Panc1 (cell line): ENCODE results near the gene ATP10A. TPM values are rescaled to one million over a fixed set of nuclear protein-coding genes. Genes with fewer than 3 reads are reported as not detected.

Experiments
- ATAC-seq: fragments of 200-7000 bp; cut with Tn5 transposase; 2 replicates; pipeline ENCODE4 v1.9.1; 2020; ENCODE audit warnings: mild to moderate bottlenecking, moderate library complexity
- BruUV-seq: library from RNA; stranded (reverse); fragments of 400-500 nt; replicated peaks from 2 replicates; lab custom pipeline; 2021; lab: Mats Ljungman, UMichigan
- CTCF ChIA-PET: fragments of 300-600 bp; sonication (Branson Sonifier 250); formaldehyde crosslinking; loops from one replicate; lab custom pipeline; 2022; ENCODE audit warnings: antibody characterized with exemption; lab: Charles Lee
- POLR2A ChIA-PET: fragments of 300-600 bp; sonication (Branson Sonifier 250); formaldehyde crosslinking; loops from one replicate; lab custom pipeline; 2022; ENCODE audit warnings: antibody characterized with exemption; lab: Charles Lee
- DNase-seq: peaks from one replicate; pipeline ENCODE4 v3.0.0-alpha.2; 2010; ENCODE audit warnings: low read depth, low spot score
- H3K27ac ChIP-seq: 2 replicates; pipeline ENCODE4 v1.5.1; 2011; ENCODE audit warnings: mild to moderate bottlenecking, low read length, inconsistent platforms
- H3K27me3 ChIP-seq: fragments of 200-500 bp; sonication (Bioruptor generic); 2 replicates; pipeline ENCODE4 v1.6.0; 2014; ENCODE audit warnings: low read length, inconsistent platforms; ENCODE audit not compliant: control insufficient read depth, insufficient read depth
- H3K36me3 ChIP-seq: fragments of 200-500 bp; sonication (Bioruptor generic); 2 replicates; pipeline ENCODE4 v1.5.1; 2014; ENCODE audit warnings: inconsistent platforms, mild to moderate bottlenecking, low read length, moderate library complexity; ENCODE audit not compliant: control insufficient read depth, insufficient read depth
- H3K4me1 ChIP-seq: 2 replicates; pipeline ENCODE4 v1.5.1; 2011; ENCODE audit warnings: inconsistent platforms, mild to moderate bottlenecking, low read length, moderate library complexity; ENCODE audit not compliant: control insufficient read depth, insufficient read depth
- H3K4me3 ChIP-seq, 2 experiments: 2 replicates each; pipeline ENCODE4 v1.5.1; 2011 to 2012; ENCODE audit warnings: low read depth in 2 of 2, low read length in 2 of 2, mild to moderate bottlenecking in 2 of 2, inconsistent platforms in 1 of 2, moderate library complexity in 1 of 2
- H3K9me3 ChIP-seq: fragments of 200-500 bp; sonication (Bioruptor generic); 2 replicates; pipeline ENCODE4 v1.5.1; 2014; ENCODE audit warnings: low read depth, mild to moderate bottlenecking, inconsistent platforms, low read length, moderate library complexity; ENCODE audit not compliant: control insufficient read depth, insufficient read depth
- POLR2AphosphoS5 ChIP-seq: IDR thresholded peaks from 2 replicates; pipeline ENCODE4 v1.6.1; 2012; ENCODE audit warnings: mild to moderate bottlenecking, low read depth, low read length, moderate library complexity
- SIN3A ChIP-seq: IDR thresholded peaks from 2 replicates; pipeline ENCODE4 v1.6.1; 2012; ENCODE audit warnings: low read depth, mild to moderate bottlenecking, low read length, moderate library complexity, borderline replicate concordance; ENCODE audit not compliant: insufficient read depth
- TCF7L2 ChIP-seq: IDR thresholded peaks from 2 replicates; pipeline ENCODE4 v1.6.1; 2011; ENCODE audit warnings: mild to moderate bottlenecking, low read depth, low read length, inconsistent platforms
- in situ Hi-C: cut with HindIII; loops from 2 replicates; pipeline ENCODE4 v1.10.0; 2016; ENCODE audit warnings: low sequenced_read_pairs, low pct_unique_long_range_greater_than_20kb
- intact Hi-C: fragments of 100-400 bp; cut with micrococcal nuclease; formaldehyde crosslinking; loops from one replicate; pipeline ENCODE4 v1.10.0; 2022; ENCODE audit not compliant: unreplicated experiment
- total RNA-seq: library from RNA; stranded (reverse); gene quantifications from one replicate; pipeline ENCODE4 v1.2.1, GENCODE V29; 2021; ENCODE audit not compliant: unreplicated experiment
- TF ChIP-seq, protein P1 (sequence below), 2 experiments: IDR thresholded peaks; 2 replicates each; pipeline ENCODE4 v1.6.1; 2011 to 2012; ENCODE audit warnings: low read depth in 2 of 2, control low read depth in 1 of 2, low read length in 1 of 2, mild to moderate bottlenecking in 1 of 2, moderate library complexity in 1 of 2; ENCODE audit not compliant: insufficient read depth in 1 of 2
- TF ChIP-seq, protein P2 (sequence below): fragments of 450-650 bp; IDR thresholded peaks from 2 replicates; pipeline ENCODE4 v1.5.1; 2017; ENCODE audit warnings: mild to moderate bottlenecking

The ATP10A gene
- total RNA-seq, 1 experiment from 2014 or later, result 0.31 TPM

DNA sequence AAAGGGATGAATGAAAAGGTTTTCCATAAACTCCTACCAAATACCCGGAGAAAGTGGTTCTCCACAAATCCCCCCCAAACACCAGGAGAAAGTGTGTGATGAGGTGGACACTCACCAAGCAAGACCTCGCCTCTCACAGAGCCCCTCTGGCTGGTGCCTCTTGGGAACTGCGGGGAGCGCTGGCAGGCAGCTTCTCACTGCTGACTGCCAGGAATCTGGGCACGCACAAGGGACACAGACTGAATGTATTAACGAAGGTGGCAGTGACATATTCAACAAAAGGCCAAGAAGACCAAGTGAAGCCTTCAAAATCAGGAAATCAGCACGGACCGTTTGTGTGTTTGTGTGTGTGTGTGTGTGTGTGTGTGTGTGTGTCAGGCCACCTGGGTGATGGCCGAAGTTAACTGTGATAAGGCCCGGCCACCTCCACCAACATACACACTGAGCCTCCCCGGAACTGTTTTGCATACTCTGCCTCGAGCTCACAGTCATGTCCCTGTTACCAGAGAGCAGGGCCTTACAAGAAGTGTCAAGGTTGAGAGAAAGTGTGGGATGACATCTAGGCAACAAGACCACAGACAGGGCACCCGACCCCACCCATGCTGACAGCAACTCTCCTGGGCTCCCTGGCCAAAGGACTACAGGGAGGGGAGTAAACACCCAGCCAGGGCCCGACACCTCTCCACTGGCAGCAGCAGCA is 18.0 kb downstream of the ATP10A start:
- no peak overlapping the region for H3K27ac ChIP-seq
- no peaks in the 10 kb centered on the region for H3K36me3 ChIP-seq
- in situ Hi-C loops, result no loop called here
- no TSS peak for BruUV-seq
- TF ChIP-seq SIN3A, result no peak
- TF ChIP-seq, protein P1, sequence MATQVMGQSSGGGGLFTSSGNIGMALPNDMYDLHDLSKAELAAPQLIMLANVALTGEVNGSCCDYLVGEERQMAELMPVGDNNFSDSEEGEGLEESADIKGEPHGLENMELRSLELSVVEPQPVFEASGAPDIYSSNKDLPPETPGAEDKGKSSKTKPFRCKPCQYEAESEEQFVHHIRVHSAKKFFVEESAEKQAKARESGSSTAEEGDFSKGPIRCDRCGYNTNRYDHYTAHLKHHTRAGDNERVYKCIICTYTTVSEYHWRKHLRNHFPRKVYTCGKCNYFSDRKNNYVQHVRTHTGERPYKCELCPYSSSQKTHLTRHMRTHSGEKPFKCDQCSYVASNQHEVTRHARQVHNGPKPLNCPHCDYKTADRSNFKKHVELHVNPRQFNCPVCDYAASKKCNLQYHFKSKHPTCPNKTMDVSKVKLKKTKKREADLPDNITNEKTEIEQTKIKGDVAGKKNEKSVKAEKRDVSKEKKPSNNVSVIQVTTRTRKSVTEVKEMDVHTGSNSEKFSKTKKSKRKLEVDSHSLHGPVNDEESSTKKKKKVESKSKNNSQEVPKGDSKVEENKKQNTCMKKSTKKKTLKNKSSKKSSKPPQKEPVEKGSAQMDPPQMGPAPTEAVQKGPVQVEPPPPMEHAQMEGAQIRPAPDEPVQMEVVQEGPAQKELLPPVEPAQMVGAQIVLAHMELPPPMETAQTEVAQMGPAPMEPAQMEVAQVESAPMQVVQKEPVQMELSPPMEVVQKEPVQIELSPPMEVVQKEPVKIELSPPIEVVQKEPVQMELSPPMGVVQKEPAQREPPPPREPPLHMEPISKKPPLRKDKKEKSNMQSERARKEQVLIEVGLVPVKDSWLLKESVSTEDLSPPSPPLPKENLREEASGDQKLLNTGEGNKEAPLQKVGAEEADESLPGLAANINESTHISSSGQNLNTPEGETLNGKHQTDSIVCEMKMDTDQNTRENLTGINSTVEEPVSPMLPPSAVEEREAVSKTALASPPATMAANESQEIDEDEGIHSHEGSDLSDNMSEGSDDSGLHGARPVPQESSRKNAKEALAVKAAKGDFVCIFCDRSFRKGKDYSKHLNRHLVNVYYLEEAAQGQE (IDR thresholded peaks at IDR 0.05; ENCODE audit: insufficient read depth in 1 of 2, low read depth in 2 of 2, low read length in 1 of 2), result no peak
- TF ChIP-seq, protein P2, sequence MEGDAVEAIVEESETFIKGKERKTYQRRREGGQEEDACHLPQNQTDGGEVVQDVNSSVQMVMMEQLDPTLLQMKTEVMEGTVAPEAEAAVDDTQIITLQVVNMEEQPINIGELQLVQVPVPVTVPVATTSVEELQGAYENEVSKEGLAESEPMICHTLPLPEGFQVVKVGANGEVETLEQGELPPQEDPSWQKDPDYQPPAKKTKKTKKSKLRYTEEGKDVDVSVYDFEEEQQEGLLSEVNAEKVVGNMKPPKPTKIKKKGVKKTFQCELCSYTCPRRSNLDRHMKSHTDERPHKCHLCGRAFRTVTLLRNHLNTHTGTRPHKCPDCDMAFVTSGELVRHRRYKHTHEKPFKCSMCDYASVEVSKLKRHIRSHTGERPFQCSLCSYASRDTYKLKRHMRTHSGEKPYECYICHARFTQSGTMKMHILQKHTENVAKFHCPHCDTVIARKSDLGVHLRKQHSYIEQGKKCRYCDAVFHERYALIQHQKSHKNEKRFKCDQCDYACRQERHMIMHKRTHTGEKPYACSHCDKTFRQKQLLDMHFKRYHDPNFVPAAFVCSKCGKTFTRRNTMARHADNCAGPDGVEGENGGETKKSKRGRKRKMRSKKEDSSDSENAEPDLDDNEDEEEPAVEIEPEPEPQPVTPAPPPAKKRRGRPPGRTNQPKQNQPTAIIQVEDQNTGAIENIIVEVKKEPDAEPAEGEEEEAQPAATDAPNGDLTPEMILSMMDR, result no peak
- TF ChIP-seq TCF7L2, result no peak
- no peak for TF ChIP-seq POLR2AphosphoS5
- POLR2A ChIA-PET, result no interaction called here
- H3K4me3 ChIP-seq, result no peak overlapping the region
- no peak for DNase-seq
- ATAC-seq, result no peak
- H3K9me3 ChIP-seq, result no peaks in the 10 kb centered on the region
- peaks cover 5% of the 10 kb centered on the region; the same call in 1 of the 2 replicates for H3K4me1 ChIP-seq
- H3K27me3 ChIP-seq, result no peaks in the 10 kb centered on the region
- CTCF ChIA-PET, result no interaction called here
- intact Hi-C loops, result no loop called here

DNA sequence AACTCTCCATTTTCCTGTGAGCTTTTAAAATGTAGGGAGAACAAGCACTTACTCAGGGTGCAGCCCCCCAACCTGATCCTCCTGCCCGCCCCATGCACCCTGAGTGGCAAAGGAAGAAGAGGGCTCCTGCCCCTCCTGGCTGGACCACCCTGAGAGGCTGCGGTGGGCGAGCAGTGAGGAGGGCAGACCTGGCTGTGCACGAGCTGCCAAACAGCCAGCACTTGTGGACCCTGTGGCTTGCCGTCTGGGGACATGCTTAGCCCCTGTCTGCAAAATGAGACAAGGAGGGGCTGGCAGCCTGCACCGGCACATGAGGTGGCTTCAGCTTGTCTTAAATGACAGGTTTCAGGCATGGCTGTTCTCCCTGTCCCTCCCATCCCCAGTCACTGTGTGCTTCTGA is 18.6 kb downstream of the ATP10A start:
- Histone ChIP-seq H3K27me3 (no peaks in the 10 kb centered on the region), H3K4me3 (no peak overlapping the region), H3K9me3 (no peaks in the 10 kb centered on the region), H3K4me1 (peaks cover 1% of the 10 kb centered on the region; the same call in 1 of the 2 replicates), H3K27ac (no peak overlapping the region), H3K36me3 (no peaks in the 10 kb centered on the region)
- in situ Hi-C loops (no loop called here), intact Hi-C loops (no loop called here)
- CTCF ChIA-PET, result no interaction called here
- BruUV-seq, result no TSS peak
- TF ChIP-seq POLR2AphosphoS5 (no peak), SIN3A (no peak), TCF7L2 (no peak)
- TF ChIP-seq, protein P1 (IDR thresholded peaks at IDR 0.05; ENCODE audit: insufficient read depth in 1 of 2, low read depth in 2 of 2, low read length in 1 of 2), result no peak
- TF ChIP-seq, protein P2, result no peak
- POLR2A ChIA-PET, result no interaction called here
- DNase-seq, result no peak
- ATAC-seq, result no peak
